Tibial artery (tissue), 4 donors: ENCODE results near the gene SPATA24.

Experiments
- DNase-seq, 2 donors: peaks; one replicate each; pipeline ENCODE4 v3.0.0-alpha.2; 2019
- H3K27ac ChIP-seq, 2 donors: fragments of 200-600 bp; sonication (generic) in 1 of 2; 1 replicate in 1 of 2; 2 replicates in 1 of 2; pipeline ENCODE4 v1.5.1; 2018 to 2019; ENCODE audit warnings: mild to moderate bottlenecking in 1 of 2
- H3K27me3 ChIP-seq, 2 donors: fragments of 200-600 bp; sonication (generic) in 1 of 2; one replicate each; pipeline versions ENCODE4 v1.5.1 to v1.6.0; 2016 to 2019
- H3K36me3 ChIP-seq, 3 donors: fragments of 200-600 bp; sonication (generic) in 2 of 3; one replicate each; pipeline ENCODE4 v1.5.1; 2016 to 2019; ENCODE audit warnings: mild to moderate bottlenecking in 2 of 3
- H3K4me1 ChIP-seq, 4 donors: fragments of 200-600 bp; sonication (generic) in 2 of 4; 1 replicate in 3 of 4; 2 replicates in 1 of 4; pipeline ENCODE4 v1.5.1; 2016 to 2019
- H3K4me3 ChIP-seq, 2 donors: fragments of 200-600 bp; sonication (generic) in 1 of 2; 1 replicate in 1 of 2; 2 replicates in 1 of 2; pipeline ENCODE4 v1.5.1; 2018 to 2019; ENCODE audit warnings: mild to moderate bottlenecking in 2 of 2
- H3K9me3 ChIP-seq, 3 donors: fragments of 200-600 bp; sonication (generic) in 1 of 3; one replicate each; pipeline ENCODE4 v1.5.1; 2016 to 2019
- intact Hi-C: fragments of 100-400 bp; cut with DNase I; formaldehyde crosslinking; loops from one replicate; pipeline ENCODE4 v1.15.0; 2023; ENCODE audit warnings: low total_unique reads
- TF ChIP-seq, protein P1 (sequence below), 2 experiments: fragments of 200-600 bp in 1 of 2; fragments of 450-650 bp in 1 of 2; IDR thresholded peaks; one replicate each; pipeline ENCODE4 v1.5.1; 2017 to 2019; ENCODE audit warnings: antibody characterized with exemption in 2 of 2, mild to moderate bottlenecking in 1 of 2, moderate library complexity in 1 of 2

Gene SPATA24

DNA sequence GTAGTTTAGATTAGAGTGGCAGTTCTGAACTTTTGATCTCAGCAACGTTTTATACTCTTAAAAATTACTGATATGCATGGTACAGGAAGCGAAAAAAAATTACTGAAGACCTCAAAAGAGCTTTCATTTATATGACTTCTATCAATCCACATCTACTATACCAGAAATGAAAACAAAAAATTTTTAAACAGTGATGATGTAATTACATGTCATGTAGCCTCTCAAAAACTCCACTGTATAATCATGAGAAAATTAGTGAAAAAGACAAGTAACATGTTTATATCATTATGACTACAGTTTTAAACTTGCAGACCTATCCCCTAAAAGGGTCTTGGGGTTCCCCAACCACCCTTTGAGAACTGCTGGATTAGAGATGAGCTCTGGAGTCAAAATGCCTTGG is 26.1 kb upstream of the SPATA24 start:
- Histone ChIP-seq H3K27me3 (no peaks in the 10 kb centered on the region), H3K27ac (no peak overlapping the region), H3K4me1 (peaks cover 0 to 16% (median 0%) of the 10 kb centered on the region in 4 donors), H3K4me3 (no peak overlapping the region), H3K36me3 (peaks cover 25 to 74% (median 38%) of the 10 kb centered on the region in 3 donors), H3K9me3 (no peaks in the 10 kb centered on the region)
- intact Hi-C loops, result no loop called here
- DNase-seq, result no peak
- TF ChIP-seq, protein P1, sequence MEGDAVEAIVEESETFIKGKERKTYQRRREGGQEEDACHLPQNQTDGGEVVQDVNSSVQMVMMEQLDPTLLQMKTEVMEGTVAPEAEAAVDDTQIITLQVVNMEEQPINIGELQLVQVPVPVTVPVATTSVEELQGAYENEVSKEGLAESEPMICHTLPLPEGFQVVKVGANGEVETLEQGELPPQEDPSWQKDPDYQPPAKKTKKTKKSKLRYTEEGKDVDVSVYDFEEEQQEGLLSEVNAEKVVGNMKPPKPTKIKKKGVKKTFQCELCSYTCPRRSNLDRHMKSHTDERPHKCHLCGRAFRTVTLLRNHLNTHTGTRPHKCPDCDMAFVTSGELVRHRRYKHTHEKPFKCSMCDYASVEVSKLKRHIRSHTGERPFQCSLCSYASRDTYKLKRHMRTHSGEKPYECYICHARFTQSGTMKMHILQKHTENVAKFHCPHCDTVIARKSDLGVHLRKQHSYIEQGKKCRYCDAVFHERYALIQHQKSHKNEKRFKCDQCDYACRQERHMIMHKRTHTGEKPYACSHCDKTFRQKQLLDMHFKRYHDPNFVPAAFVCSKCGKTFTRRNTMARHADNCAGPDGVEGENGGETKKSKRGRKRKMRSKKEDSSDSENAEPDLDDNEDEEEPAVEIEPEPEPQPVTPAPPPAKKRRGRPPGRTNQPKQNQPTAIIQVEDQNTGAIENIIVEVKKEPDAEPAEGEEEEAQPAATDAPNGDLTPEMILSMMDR (IDR thresholded peaks at IDR 0.05), result no peak

DNA sequence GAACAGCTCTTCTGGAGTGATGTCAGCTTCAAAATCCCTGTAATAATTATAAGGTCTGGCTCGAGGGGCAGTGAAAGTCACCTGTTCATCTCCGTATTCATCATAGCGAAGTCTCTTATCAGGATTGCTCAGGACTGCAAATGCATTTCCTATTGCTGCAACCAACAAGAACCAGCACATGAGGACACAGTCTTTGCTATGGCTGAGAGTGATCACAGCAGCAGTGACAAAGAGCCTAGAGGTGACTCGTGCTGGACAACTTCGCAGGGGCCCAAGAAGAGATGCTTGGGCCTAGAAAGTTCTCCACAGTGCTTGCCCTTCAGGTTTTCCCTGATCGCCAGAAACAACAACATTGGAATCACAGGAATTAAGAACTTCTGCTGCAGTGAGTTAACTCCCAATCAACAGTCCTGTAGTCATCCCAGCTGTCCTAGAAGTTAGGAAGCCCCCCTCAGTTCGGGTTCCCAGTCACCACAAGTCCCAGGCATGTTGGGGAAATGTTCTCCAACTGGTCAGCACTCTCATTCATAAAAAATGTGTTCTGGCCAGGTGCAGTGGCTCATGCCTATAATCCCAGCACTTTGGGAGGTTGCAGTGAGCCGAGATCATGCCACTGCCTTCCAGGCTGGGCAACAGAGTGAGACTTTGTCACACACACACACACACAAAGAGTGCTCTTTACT is 22.5 kb upstream of the SPATA24 start:
- DNase-seq, result no peak
- TF ChIP-seq, protein P1 (IDR thresholded peaks at IDR 0.05), result no peak
- Histone ChIP-seq H3K27ac (peak overlapping the region in 1 of 2 donors; percentile 56), H3K4me1 (peaks cover 0 to 16% (median 0%) of the 10 kb centered on the region in 4 donors), H3K4me3 (no peak overlapping the region), H3K27me3 (no peaks in the 10 kb centered on the region), H3K9me3 (no peaks in the 10 kb centered on the region), H3K36me3 (peaks cover 10 to 53% (median 41%) of the 10 kb centered on the region in 3 donors)
- intact Hi-C loops, result no loop called here

DNA sequence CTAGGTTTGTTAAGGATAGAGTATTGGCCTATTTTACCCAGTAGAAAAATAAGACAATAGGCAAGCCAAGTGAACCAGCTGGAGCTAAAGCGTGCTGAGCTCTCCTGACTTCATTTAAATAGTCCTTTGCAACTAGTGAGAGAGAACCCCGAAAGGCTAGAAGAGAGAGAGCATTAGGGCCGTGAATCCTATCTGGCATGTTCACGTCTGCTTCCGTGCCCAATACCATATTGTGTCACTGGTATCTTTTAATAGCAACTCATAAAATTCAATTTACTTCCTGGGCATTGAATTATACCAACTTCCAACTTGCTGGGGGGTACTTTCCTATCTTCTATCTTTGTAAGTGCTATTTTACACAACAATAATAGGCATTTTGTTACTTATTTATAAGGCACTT is 21.6 kb upstream of the SPATA24 start:
- Histone ChIP-seq H3K27ac (no peak overlapping the region), H3K4me3 (no peak overlapping the region), H3K36me3 (peaks cover 6 to 49% (median 45%) of the 10 kb centered on the region in 3 donors), H3K27me3 (no peaks in the 10 kb centered on the region), H3K9me3 (no peaks in the 10 kb centered on the region), H3K4me1 (peaks cover 0 to 16% (median 0%) of the 10 kb centered on the region in 4 donors)
- intact Hi-C loops, result no loop called here
- TF ChIP-seq, protein P1 (IDR thresholded peaks at IDR 0.05), result no peak
- no peak for DNase-seq

DNA sequence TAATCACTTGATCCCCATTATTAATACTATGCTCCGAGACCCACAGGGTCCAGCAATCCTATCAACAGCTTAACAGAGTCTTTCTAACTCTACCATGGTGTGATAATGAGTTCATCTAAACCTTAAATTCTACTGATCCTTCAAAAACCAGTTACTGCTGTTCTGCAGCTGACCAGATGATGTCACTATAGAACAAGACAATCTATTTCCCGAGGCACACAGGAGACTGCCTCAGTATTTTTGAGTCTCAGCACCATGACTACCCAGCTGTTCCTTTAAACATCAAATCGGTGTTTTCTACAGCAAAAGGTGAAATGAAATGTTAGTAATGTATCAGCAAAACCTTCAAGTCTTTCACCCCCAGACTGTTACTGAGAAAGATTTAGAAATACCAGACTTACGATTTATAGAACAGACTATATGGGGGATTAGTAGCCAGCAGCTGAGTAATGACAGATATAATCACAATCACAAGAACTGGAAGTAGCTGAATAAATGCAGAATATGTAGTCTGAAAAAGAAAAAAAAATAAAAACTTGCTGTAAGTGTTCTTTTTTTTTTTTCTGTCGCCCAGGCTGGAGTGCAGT is 18.5 kb upstream of the SPATA24 start:
- H3K27me3 ChIP-seq, result no peaks in the 10 kb centered on the region
- H3K27ac ChIP-seq, result no peak overlapping the region
- no peaks in the 10 kb centered on the region for H3K9me3 ChIP-seq
- peak in 1 of 2 donors; percentile 43 for DNase-seq
- TF ChIP-seq, protein P1 (IDR thresholded peaks at IDR 0.05), result peak; percentile 82
- intact Hi-C loops, result loop anchor here (2.0 kb wide), 1 partner anchor 90 kb away; no protein-coding TSS in a partner anchor
- peaks cover 0 to 29% (median 6%) of the 10 kb centered on the region in 4 donors for H3K4me1 ChIP-seq
- no peak overlapping the region for H3K4me3 ChIP-seq
- peaks cover 6 to 54% (median 48%) of the 10 kb centered on the region in 3 donors for H3K36me3 ChIP-seq

DNA sequence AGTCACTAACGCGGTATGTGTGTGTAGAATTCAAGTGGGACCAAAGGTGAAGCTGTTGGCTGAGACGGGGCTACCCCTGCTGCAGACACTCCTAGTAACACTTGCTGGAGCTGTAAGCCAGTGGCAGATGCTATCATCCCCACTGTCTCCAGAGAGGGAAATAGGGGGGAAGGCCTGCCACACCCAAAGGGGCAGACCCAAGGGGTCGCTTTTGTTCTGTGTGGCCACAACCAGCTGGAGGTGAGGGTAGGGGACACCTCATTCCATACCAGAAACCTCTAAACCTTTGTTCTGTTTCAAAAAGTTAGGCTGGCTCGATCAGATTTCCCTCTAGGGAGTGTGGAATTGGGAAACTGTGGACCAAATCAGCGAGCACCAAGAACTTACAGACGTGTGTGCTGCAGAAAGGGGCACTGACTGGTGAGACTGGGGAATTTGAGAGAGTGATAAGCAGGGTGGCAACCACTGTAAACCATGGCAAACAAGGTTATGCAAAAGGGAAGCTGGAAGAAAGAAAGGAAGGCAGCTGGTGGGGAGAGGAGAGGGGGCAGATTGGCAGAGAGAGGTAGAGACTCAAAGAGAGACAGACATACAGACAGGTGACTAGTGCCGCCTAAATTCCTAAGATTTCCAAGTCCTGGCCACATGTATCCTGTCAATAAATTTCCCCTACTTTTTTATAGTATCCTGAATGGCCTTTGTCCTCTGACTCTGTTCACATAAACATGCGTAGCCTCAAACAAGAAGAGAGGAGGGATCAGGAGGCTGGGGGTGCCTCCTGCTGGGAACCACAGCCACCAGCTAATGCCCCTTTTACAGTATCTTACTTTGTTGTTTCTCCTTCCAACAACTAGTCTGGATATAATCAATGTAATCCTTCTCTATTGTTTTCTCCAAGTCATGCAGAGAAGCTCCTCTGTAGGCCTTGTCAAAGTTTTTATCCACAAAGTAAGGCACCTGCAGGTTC is 15.6 kb upstream of the SPATA24 start:
- DNase-seq, result no peak
- Histone ChIP-seq H3K4me1 (peaks cover 0 to 40% (median 23%) of the 10 kb centered on the region in 4 donors), H3K9me3 (no peaks in the 10 kb centered on the region), H3K27ac (peak overlapping the region in 1 of 2 donors; percentile 75), H3K36me3 (peaks cover 6 to 35% (median 26%) of the 10 kb centered on the region in 3 donors), H3K4me3 (no peak overlapping the region), H3K27me3 (no peaks in the 10 kb centered on the region)
- TF ChIP-seq, protein P1 (IDR thresholded peaks at IDR 0.05), result no peak
- intact Hi-C loops, result no loop called here
